Left ventricle myocardium superior (tissue), 1 donor: ENCODE measurements around the gene SDE2. TPM values are rescaled to one million over a fixed set of nuclear protein-coding genes. Genes with fewer than 3 reads are reported as not detected.

Source experiments
- ATAC-seq: fragments of 200-7000 bp; cut with Tn5 transposase; one replicate; pipeline ENCODE4 v1.9.1; 2020; ENCODE audit warnings: mild to moderate bottlenecking, moderate library complexity
- DNase-seq: peaks from one replicate; pipeline ENCODE4 v3.0.0-alpha.2; 2020
- intact Hi-C: fragments of 100-400 bp; cut with micrococcal nuclease; formaldehyde crosslinking; loops from one replicate; pipeline ENCODE4 v1.11.0; 2022
- total RNA-seq: library from RNA; stranded (reverse); fragmentation: NEBNext Ultra II Directional; extraction: Animal tissue kit (Norgen Biotek cat#: 25700); gene quantifications from one replicate; pipeline ENCODE4 v1.2.1, GENCODE V29; 2021
- donor health status: DM: no; HTN: yes; CAD: no; lungs with severe emphysema.

Gene SDE2
- total RNA-seq, 1 donor from 2014 or later = 10.7 TPM

DNA sequence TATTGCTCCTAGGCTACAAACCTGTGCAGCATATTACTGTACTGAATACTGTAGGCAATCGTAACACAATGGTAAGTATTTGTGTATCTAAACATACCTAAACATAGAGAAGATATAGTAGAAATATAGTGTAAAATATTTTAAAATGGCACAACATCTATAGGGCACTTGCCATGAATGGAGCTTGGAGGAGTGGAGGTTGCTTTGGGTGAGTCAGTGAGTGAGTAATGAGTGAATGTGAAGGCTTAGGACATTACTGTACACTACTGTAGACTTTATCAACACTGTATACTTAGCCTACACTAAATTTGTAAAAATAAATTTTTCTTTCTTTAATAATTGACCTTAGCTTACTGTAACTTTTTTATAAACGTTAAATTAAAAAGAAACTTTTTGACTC, 66.1 kb downstream of the SDE2 start:
- DNase-seq (no peak), ATAC-seq (no peak)
- intact Hi-C loops = no loop called here

Other genes with a start within 250 kb of the SDE2 start
- gene SRP9, start 221.5 kb downstream of the SDE2 start, total RNA-seq = 211 TPM
- gene EPHX1, start 189.2 kb downstream of the SDE2 start, total RNA-seq = 76.8 TPM
- gene TMEM63A, start 117.0 kb downstream of the SDE2 start, total RNA-seq = 30.7 TPM
- gene LEFTY1, start 110.2 kb downstream of the SDE2 start, total RNA-seq = not detected
- gene PYCR2, start 75.1 kb downstream of the SDE2 start, total RNA-seq = 62.3 TPM
- 0.47 TPM for gene LEFTY2, start 58.1 kb downstream of the SDE2 start, total RNA-seq
- 345 TPM for gene H3-3A, start 63.4 kb upstream of the SDE2 start, total RNA-seq
- 30.1 TPM for gene ACBD3, start 187.4 kb upstream of the SDE2 start, total RNA-seq
- not detected for gene MIXL1, start 224.3 kb upstream of the SDE2 start, total RNA-seq